Body of pancreas (tissue), 4 donors: Measurements from ENCODE around the gene SEMA3E. TPM values are rescaled to one million over a fixed set of nuclear protein-coding genes. Genes with fewer than 3 reads are reported as not detected.

Source experiments
- ATAC-seq: fragments of 150-250 bp; one replicate; pipeline ENCODE4 v1.9.1; 2016
- DNase-seq, 4 donors: peaks; one replicate each; pipeline ENCODE4 v3.0.0-alpha.2; 2019
- H3K27ac ChIP-seq, 4 donors: fragments of 200-600 bp; sonication (generic); 1 replicate in 3 of 4; 2 replicates in 1 of 4; pipeline versions ENCODE4 v1.5.1 to v1.6.1; 2016 to 2019; ENCODE audit warnings: mild to moderate bottlenecking in 1 of 4, mixed read lengths in 1 of 4, moderate library complexity in 1 of 4
- H3K27me3 ChIP-seq, 2 donors: fragments of 200-600 bp; sonication (generic); one replicate each; pipeline ENCODE4 v1.6.0; 2016; ENCODE audit warnings: mild to moderate bottlenecking in 1 of 2
- H3K36me3 ChIP-seq, 2 donors: fragments of 200-600 bp; sonication (generic); replicated peaks in 1 of 2; 2 replicates each; pipeline ENCODE4 v1.5.1; 2016; ENCODE audit warnings: low read depth in 2 of 2; ENCODE audit not compliant: insufficient read depth in 1 of 2
- H3K4me1 ChIP-seq: fragments of 200-600 bp; sonication (generic); one replicate; pipeline ENCODE4 v1.6.0; 2016
- H3K4me3 ChIP-seq, 2 donors: fragments of 200-600 bp; sonication (generic); 1 replicate in 1 of 2; 2 replicates in 1 of 2; pipeline ENCODE4 v1.5.1; 2016 to 2019
- H3K9me3 ChIP-seq, 3 donors: fragments of 200-600 bp; sonication (generic); 1 replicate in 2 of 3; 2 replicates in 1 of 3; pipeline ENCODE4 v1.5.1; 2016
- POLR2A ChIP-seq, 3 donors: fragments of 450-650 bp; IDR thresholded peaks; one replicate each; pipeline ENCODE4 v1.6.1; 2016; ENCODE audit warnings: antibody characterized with exemption in 3 of 3, mild to moderate bottlenecking in 2 of 3
- WGBS, 2 donors: methylation state at CpG; one replicate each; pipeline ENCODE4 v1.1.5; 2017; 5-methylcytosine and 5-hydroxymethylcytosine counted together
- intact Hi-C: fragments of 100-400 bp; cut with DNase I; formaldehyde crosslinking; loops from one replicate; pipeline ENCODE4 v1.15.1; 2023
- total RNA-seq, 2 donors: library from RNA; depleted of rRNA; stranded (reverse); fragments of >200 nt; gene quantifications; one replicate each; pipeline ENCODE4 v1.1.0, GENCODE V29; 2016
- TF ChIP-seq, protein P1 (sequence below), 7 experiments: fragments of 450-650 bp in 4 of 7; fragments of 200-600 bp in 3 of 7; sonication (generic) in 3 of 7; IDR thresholded peaks; one replicate each; pipeline ENCODE4 v1.5.1; 2016 to 2019; ENCODE audit warnings: antibody characterized with exemption in 7 of 7

The SEMA3E gene
- total RNA-seq, 2 donors from 2014 or later = under 0.01 to 20.5 TPM

DNA sequence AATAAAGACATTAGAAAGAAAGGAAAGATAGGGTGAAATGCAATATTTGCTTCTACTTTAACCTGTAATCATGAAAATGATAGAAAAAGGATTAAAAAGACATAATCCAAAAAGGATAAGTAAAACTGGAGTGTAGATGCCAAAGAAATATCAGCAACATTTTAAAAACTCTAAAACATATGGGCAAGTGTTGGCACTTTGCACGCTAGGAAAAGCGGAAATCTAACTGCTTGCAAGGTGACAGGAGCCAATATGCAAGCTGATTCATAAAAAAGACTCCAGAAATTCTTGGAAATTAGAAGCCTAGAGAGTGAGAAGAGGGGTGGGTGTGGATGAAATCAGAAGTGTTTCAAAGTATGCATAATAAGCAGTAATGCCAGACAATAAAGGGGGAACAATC, 161.1 kb downstream of the SEMA3E start:
- intact Hi-C loops = no loop called here
- no peaks in the 10 kb centered on the region for H3K36me3 ChIP-seq
- no peak overlapping the region for H3K4me3 ChIP-seq
- H3K27ac ChIP-seq = no peak overlapping the region
- H3K4me1 ChIP-seq = no peaks in the 10 kb centered on the region
- no peak for DNase-seq
- TF ChIP-seq POLR2A (IDR thresholded peaks at IDR 0.05) = no peak
- TF ChIP-seq, protein P1, sequence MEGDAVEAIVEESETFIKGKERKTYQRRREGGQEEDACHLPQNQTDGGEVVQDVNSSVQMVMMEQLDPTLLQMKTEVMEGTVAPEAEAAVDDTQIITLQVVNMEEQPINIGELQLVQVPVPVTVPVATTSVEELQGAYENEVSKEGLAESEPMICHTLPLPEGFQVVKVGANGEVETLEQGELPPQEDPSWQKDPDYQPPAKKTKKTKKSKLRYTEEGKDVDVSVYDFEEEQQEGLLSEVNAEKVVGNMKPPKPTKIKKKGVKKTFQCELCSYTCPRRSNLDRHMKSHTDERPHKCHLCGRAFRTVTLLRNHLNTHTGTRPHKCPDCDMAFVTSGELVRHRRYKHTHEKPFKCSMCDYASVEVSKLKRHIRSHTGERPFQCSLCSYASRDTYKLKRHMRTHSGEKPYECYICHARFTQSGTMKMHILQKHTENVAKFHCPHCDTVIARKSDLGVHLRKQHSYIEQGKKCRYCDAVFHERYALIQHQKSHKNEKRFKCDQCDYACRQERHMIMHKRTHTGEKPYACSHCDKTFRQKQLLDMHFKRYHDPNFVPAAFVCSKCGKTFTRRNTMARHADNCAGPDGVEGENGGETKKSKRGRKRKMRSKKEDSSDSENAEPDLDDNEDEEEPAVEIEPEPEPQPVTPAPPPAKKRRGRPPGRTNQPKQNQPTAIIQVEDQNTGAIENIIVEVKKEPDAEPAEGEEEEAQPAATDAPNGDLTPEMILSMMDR (IDR thresholded peaks at IDR 0.05) = no peak
- H3K27me3 ChIP-seq = no peaks in the 10 kb centered on the region
- no peak for ATAC-seq
- no peaks in the 10 kb centered on the region for H3K9me3 ChIP-seq
- 86 to 90% methylated on average over 2 of the region's 2 CpGs for WGBS, 2 donors

DNA sequence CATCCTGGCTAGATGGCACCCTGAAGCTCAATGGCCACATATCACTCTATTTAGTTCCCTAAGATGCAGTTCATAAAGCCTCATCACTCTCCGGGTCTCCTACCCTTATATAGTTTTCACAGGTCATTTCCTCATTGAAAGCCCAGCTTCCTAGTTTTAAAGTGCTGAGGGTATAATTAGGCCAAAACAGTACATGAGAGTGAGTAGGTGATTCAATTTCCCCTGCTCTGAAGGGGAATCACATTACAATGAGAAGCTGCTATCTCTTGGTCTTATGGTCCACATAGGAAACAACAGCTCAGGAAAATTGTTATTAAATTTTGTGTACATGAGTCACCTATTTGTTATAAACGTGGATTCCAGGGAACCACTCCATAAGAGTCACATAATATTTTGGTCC, 162.0 kb downstream of the SEMA3E start:
- WGBS, 2 donors = 53% methylated on average over 2 of the region's 2 CpGs
- no peak overlapping the region for H3K27ac ChIP-seq
- no peaks in the 10 kb centered on the region for H3K9me3 ChIP-seq
- intact Hi-C loops = no loop called here
- H3K36me3 ChIP-seq = no peaks in the 10 kb centered on the region
- H3K4me3 ChIP-seq = no peak overlapping the region
- no peaks in the 10 kb centered on the region for H3K27me3 ChIP-seq
- no peak for DNase-seq
- H3K4me1 ChIP-seq = no peaks in the 10 kb centered on the region
- ATAC-seq = no peak
- TF ChIP-seq, protein P1 (IDR thresholded peaks at IDR 0.05) = no peak
- no peak for TF ChIP-seq POLR2A (IDR thresholded peaks at IDR 0.05)

DNA sequence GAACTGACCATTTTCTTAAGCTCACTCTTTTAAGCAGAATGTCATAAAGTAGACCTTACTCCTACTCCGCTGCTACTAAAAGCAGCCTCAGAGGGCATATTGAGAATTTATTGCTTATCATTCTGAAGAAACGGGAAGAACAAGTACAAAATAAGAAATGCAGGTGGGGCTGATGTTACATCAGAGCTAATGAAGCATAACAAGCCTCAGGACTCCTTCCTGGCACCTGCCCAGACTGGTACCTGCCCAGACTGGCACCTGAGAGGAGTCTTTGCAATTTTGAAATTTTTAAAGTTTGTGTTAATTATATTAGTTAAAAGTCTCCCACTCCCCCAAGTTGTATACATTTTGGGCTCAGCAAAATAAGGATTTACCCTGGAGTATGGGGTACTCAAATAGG, 162.4 kb downstream of the SEMA3E start:
- no peaks in the 10 kb centered on the region for H3K27me3 ChIP-seq
- TF ChIP-seq, protein P1 (IDR thresholded peaks at IDR 0.05) = no peak
- no peak for TF ChIP-seq POLR2A (IDR thresholded peaks at IDR 0.05)
- no peaks in the 10 kb centered on the region for H3K4me1 ChIP-seq
- no peaks in the 10 kb centered on the region for H3K9me3 ChIP-seq
- intact Hi-C loops = no loop called here
- no peak overlapping the region for H3K27ac ChIP-seq
- WGBS, 2 donors = 74 to 75% methylated on average over 2 of the region's 2 CpGs
- H3K4me3 ChIP-seq = no peak overlapping the region
- no peaks in the 10 kb centered on the region for H3K36me3 ChIP-seq
- ATAC-seq (no peak), DNase-seq (no peak)

DNA sequence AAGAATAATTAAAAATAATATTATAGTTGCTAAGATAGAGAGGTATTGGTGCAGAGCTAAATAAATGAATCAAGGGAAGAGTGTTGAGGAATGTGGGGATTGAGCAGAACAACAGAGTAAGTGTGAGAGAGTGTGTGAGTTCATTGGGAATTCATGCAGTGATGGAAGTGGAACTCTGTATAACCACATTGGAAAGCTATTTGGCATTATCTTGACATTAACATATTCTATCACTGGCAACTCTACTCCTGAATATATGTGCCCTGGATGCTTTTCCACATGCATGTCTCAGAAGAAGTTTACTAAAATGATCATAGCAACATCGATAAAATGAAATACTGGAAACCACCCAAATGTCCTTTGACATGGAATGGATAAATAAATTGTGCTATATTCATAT, 164.1 kb downstream of the SEMA3E start:
- H3K4me1 ChIP-seq = no peaks in the 10 kb centered on the region
- H3K27me3 ChIP-seq = no peaks in the 10 kb centered on the region
- no peak for DNase-seq
- no peaks in the 10 kb centered on the region for H3K9me3 ChIP-seq
- H3K4me3 ChIP-seq = no peak overlapping the region
- ATAC-seq = no peak
- no peak overlapping the region for H3K27ac ChIP-seq
- TF ChIP-seq, protein P1 (IDR thresholded peaks at IDR 0.05) = no peak
- no peak for TF ChIP-seq POLR2A (IDR thresholded peaks at IDR 0.05)
- intact Hi-C loops = no loop called here
- H3K36me3 ChIP-seq = no peaks in the 10 kb centered on the region
- WGBS, 2 donors = 54 to 56% methylated on average over 1 of the region's 1 CpG

DNA sequence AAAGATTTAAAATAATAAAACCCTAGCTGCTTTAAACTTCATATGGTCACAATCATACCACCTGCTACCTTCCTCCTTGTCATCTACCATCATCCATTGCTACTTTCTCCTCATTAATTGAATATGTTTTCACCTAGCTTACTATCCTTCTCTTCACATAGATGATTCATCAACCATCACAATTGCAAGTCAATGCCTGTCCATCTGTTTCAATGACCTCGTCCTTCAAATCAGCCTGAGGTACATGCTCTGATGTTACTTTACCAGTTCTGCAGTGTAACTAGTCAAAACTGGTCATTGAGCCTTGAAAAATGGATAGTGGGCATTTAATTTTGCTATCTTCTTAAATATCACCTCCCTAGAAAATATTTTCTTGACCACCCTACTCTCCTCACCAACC, 164.7 kb downstream of the SEMA3E start:
- Histone ChIP-seq H3K27me3 (no peaks in the 10 kb centered on the region), H3K9me3 (no peaks in the 10 kb centered on the region), H3K4me1 (no peaks in the 10 kb centered on the region), H3K4me3 (no peak overlapping the region), H3K36me3 (no peaks in the 10 kb centered on the region), H3K27ac (no peak overlapping the region)
- ATAC-seq (no peak), DNase-seq (no peak)
- 52 to 66% methylated on average over 1 of the region's 1 CpG for WGBS, 2 donors
- no peak for TF ChIP-seq POLR2A (IDR thresholded peaks at IDR 0.05)
- TF ChIP-seq, protein P1 (IDR thresholded peaks at IDR 0.05) = no peak
- intact Hi-C loops = no loop called here
